GM18519 (cell line): Measurements from ENCODE around the gene CTNNA3.

Source experiments
- ATAC-seq: cut with Tn5 transposase; IDR thresholded peaks from one replicate; pipeline ENCODE4 v1.9.1; 2021; ENCODE audit warnings: mild to moderate bottlenecking, moderate library complexity; ENCODE audit not compliant: unreplicated experiment, low FRiP score

CTNNA3 gene

GRCh38 chr10:66723608-66724400 is 972.2 kb downstream of the CTNNA3 start:
- no peak for ATAC-seq

GRCh38 chr10:66719483-66719882 is 976.5 kb downstream of the CTNNA3 start:
- no peak for ATAC-seq

- ATAC-seq: no peak
Measured at GRCh38 chr10:66717231-66717981, 978.6 kb downstream of the CTNNA3 start.

- ATAC-seq: no peak
Measured at GRCh38 chr10:66714741-66715140, 981.3 kb downstream of the CTNNA3 start.

GRCh38 chr10:66713387-66713786 is 982.6 kb downstream of the CTNNA3 start:
- no peak for ATAC-seq

- ATAC-seq: no peak
Measured at GRCh38 chr10:66698069-66698468, 997.9 kb downstream of the CTNNA3 start.

- ATAC-seq: no peak
Measured at GRCh38 chr10:66695046-66695445, 1000.9 kb downstream of the CTNNA3 start.

GRCh38 chr10:66684581-66684980 is 1011.4 kb downstream of the CTNNA3 start:
- no peak for ATAC-seq

- no peak for ATAC-seq
Measured at GRCh38 chr10:66680886-66681285, 1015.1 kb downstream of the CTNNA3 start.

- ATAC-seq: no peak
Measured at GRCh38 chr10:66678521-66678920, 1017.5 kb downstream of the CTNNA3 start.

GRCh38 chr10:66673071-66673470 is 1022.9 kb downstream of the CTNNA3 start:
- ATAC-seq: no peak

GRCh38 chr10:66671562-66671961 is 1024.4 kb downstream of the CTNNA3 start:
- no peak for ATAC-seq

GRCh38 chr10:66671064-66671463 is 1024.9 kb downstream of the CTNNA3 start:
- no peak for ATAC-seq

- no peak for ATAC-seq
Measured at GRCh38 chr10:66656499-66656898, 1039.5 kb downstream of the CTNNA3 start.

GRCh38 chr10:66654861-66655260 is 1041.1 kb downstream of the CTNNA3 start:
- no peak for ATAC-seq

GRCh38 chr10:66651308-66652082 is 1044.5 kb downstream of the CTNNA3 start:
- no peak for ATAC-seq

- no peak for ATAC-seq
Measured at GRCh38 chr10:66649626-66650025, 1046.4 kb downstream of the CTNNA3 start.

- no peak for ATAC-seq
Measured at GRCh38 chr10:66642217-66642616, 1053.8 kb downstream of the CTNNA3 start.

GRCh38 chr10:66639371-66639770 is 1056.6 kb downstream of the CTNNA3 start:
- ATAC-seq: no peak

- no peak for ATAC-seq
Measured at GRCh38 chr10:66637273-66638036, 1058.5 kb downstream of the CTNNA3 start.
